Liver (tissue), 9 donors: Measurements from ENCODE around the gene TRIM25. TPM values are rescaled to one million over a fixed set of nuclear protein-coding genes. Genes with fewer than 3 reads are reported as not detected.

Experiments
- DNase-seq: peaks from one replicate; pipeline ENCODE4 v3.0.0-alpha.2; 2017; ENCODE audit warnings: low spot score
- H3K27ac ChIP-seq, 2 donors: one replicate each; pipeline ENCODE4 v1.7.0; 2013; ENCODE audit warnings: inconsistent platforms in 2 of 2, low read length in 2 of 2, control low read depth in 1 of 2, low read depth in 1 of 2, mild to moderate bottlenecking in 1 of 2
- H3K27me3 ChIP-seq, 4 donors: one replicate each; pipeline versions ENCODE4 v1.6.1 to v1.7.0; 2013; ENCODE audit warnings: low read length in 3 of 4, inconsistent platforms in 1 of 4, mild to moderate bottlenecking in 1 of 4, moderate library complexity in 1 of 4; ENCODE audit not compliant: control insufficient read depth in 4 of 4, insufficient read depth in 4 of 4
- H3K36me3 ChIP-seq, 4 donors: one replicate each; pipeline versions ENCODE4 v1.6.1 to v1.7.0; 2013; ENCODE audit warnings: low read length in 3 of 4, mild to moderate bottlenecking in 3 of 4, low read depth in 1 of 4, moderate library complexity in 1 of 4; ENCODE audit not compliant: control insufficient read depth in 4 of 4, insufficient read depth in 3 of 4
- H3K4me1 ChIP-seq, 4 donors: one replicate each; pipeline versions ENCODE4 v1.6.1 to v1.7.0; 2013; ENCODE audit warnings: low read length in 3 of 4, mild to moderate bottlenecking in 3 of 4, moderate library complexity in 1 of 4; ENCODE audit not compliant: control insufficient read depth in 4 of 4, insufficient read depth in 4 of 4
- H3K4me3 ChIP-seq, 3 donors: one replicate each; pipeline versions ENCODE4 v1.6.1 to v1.7.0; 2013; ENCODE audit warnings: low read length in 3 of 3, control low read depth in 1 of 3, low read depth in 1 of 3, mild to moderate bottlenecking in 1 of 3
- H3K9ac ChIP-seq, 2 donors: one replicate each; pipeline ENCODE4 v1.7.0; 2013; ENCODE audit warnings: low read length in 2 of 2, mild to moderate bottlenecking in 2 of 2, moderate library complexity in 2 of 2, control low read depth in 1 of 2, low read depth in 1 of 2
- H3K9me3 ChIP-seq, 4 donors: one replicate each; pipeline versions ENCODE4 v1.6.1 to v1.7.0; 2013; ENCODE audit warnings: low read length in 3 of 4; ENCODE audit not compliant: control insufficient read depth in 4 of 4
- CTCF ChIP-seq: fragments of 150-350 bp; IDR thresholded peaks from 2 replicates; pipeline ENCODE4 v1.5.1; 2017; ENCODE audit warnings: improper control_type of control experiment, low read depth, low read length; ENCODE audit not compliant: missing input control
- FOXA1 ChIP-seq: IDR thresholded peaks from 2 replicates; pipeline ENCODE4 v1.6.1; 2016; ENCODE audit warnings: antibody characterized with exemption
- FOXA2 ChIP-seq: IDR thresholded peaks from 2 replicates; pipeline ENCODE4 v1.6.1; 2016; ENCODE audit warnings: antibody characterized with exemption
- GABPA ChIP-seq, 2 donors: IDR thresholded peaks in 1 of 2; conservative IDR thresholded peaks in 1 of 2; 2 replicates each; pipeline ENCODE4 v1.6.1; 2016; ENCODE audit warnings: antibody characterized with exemption in 2 of 2, mild to moderate bottlenecking in 1 of 2, moderate library complexity in 1 of 2
- HNF4A ChIP-seq, 2 donors: conservative IDR thresholded peaks; 2 replicates each; pipeline ENCODE4 v1.6.1; 2016; ENCODE audit warnings: antibody characterized with exemption in 2 of 2, mild to moderate bottlenecking in 2 of 2
- HNF4G ChIP-seq: IDR thresholded peaks from 2 replicates; pipeline ENCODE4 v1.6.1; 2016; ENCODE audit warnings: antibody characterized with exemption
- NR2F2 ChIP-seq: IDR thresholded peaks from 2 replicates; pipeline ENCODE4 v1.6.1; 2016; ENCODE audit warnings: antibody characterized with exemption
- RAD21 ChIP-seq, 2 donors: IDR thresholded peaks; 2 replicates each; pipeline ENCODE4 v1.6.1; 2016; ENCODE audit warnings: antibody characterized with exemption in 2 of 2, mild to moderate bottlenecking in 2 of 2
- REST ChIP-seq: IDR thresholded peaks from 2 replicates; pipeline ENCODE4 v1.6.1; 2016; ENCODE audit warnings: antibody characterized with exemption, mild to moderate bottlenecking
- RXRA ChIP-seq, 2 donors: IDR thresholded peaks; 2 replicates each; pipeline ENCODE4 v1.6.1; 2017 to 2018; ENCODE audit warnings: antibody characterized with exemption in 2 of 2, mild to moderate bottlenecking in 1 of 2
- SP1 ChIP-seq: IDR thresholded peaks from 2 replicates; pipeline ENCODE4 v1.6.1; 2018; ENCODE audit warnings: antibody characterized with exemption, mild to moderate bottlenecking
- TAF1 ChIP-seq: conservative IDR thresholded peaks from 2 replicates; pipeline ENCODE4 v1.6.1; 2016; ENCODE audit warnings: antibody characterized with exemption, mild to moderate bottlenecking
- YY1 ChIP-seq: IDR thresholded peaks from 2 replicates; pipeline ENCODE4 v1.6.1; 2016; ENCODE audit warnings: antibody characterized with exemption, mild to moderate bottlenecking
- WGBS: extraction: QIAGEN DNeasy Blood & Tissue Kit; methylation state at CpG from one replicate; pipeline ENCODE4 v1.1.7; 2013; 5-methylcytosine and 5-hydroxymethylcytosine counted together
- polyA plus RNA-seq, 2 donors: library from polyadenylated mRNA; stranded (reverse) in 1 of 2; unstranded in 1 of 2; fragments of 200-250 nt in 1 of 2; fragments of >200 nt in 1 of 2; fragmentation: Nextera tagmentation in 1 of 2; extraction: Ambion mirVana in 1 of 2; gene quantifications; one replicate each; pipeline versions ENCODE4 v1.2.1 to v1.2.3, GENCODE V29; 2013 to 2015
- total RNA-seq, 2 donors: library from RNA; depleted of rRNA; stranded (reverse); fragments of >200 nt; gene quantifications; one replicate each; pipeline ENCODE4 v1.2.3, GENCODE V29; 2014
- TF ChIP-seq, protein P1 (sequence below): IDR thresholded peaks from 2 replicates; pipeline ENCODE4 v1.6.1; 2016; ENCODE audit warnings: antibody characterized with exemption
- TF ChIP-seq, protein P2 (sequence below): IDR thresholded peaks from 2 replicates; pipeline ENCODE4 v1.6.1; 2016; ENCODE audit warnings: antibody characterized with exemption
- donor health status: healthy.
- donor health status: healthy.
- donor health status: healthy.
- donor health status: healthy.
- donor health status: healthy.

TRIM25 gene
- total and polyA plus RNA-seq, 4 donors = 10.8 to 64.5 (median 15.6) TPM

DNA sequence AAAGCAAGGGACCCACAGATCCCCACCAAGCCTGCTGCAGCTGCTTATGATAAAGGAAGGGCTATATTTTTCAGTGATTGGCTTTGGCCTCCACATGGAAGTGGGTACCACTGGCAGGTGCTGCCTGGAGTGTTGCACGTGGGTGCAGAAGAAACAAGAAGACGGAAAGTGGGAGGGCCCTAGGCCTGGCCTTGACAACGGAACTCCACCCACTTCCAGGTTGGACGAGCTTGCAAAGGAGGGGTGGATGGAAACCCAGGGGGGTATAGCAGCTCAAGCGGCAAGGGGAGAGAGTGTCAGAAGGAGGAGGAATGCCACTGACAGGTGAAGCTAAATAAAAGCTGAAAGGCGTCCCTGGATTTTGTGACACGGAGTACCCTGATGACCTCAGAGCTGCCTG, 20.3 kb downstream of the TRIM25 start:
- TF ChIP-seq RXRA (IDR thresholded peaks at IDR 0.05) (peak in 1 of 2 donors; percentile 36), TAF1 (no peak)
- peaks cover 30 to 88% (median 67%) of the 10 kb centered on the region in 4 donors for H3K36me3 ChIP-seq
- H3K4me1 ChIP-seq = peaks cover 0 to 10% (median 0%) of the 10 kb centered on the region in 4 donors
- H3K9me3 ChIP-seq = no peaks in the 10 kb centered on the region
- 73% methylated on average over 7 of the region's 7 CpGs for WGBS
- H3K27ac ChIP-seq = no peak overlapping the region
- DNase-seq = no peak
- no peak overlapping the region for H3K9ac ChIP-seq
- no peak overlapping the region for H3K4me3 ChIP-seq
- no peaks in the 10 kb centered on the region for H3K27me3 ChIP-seq

GRCh38 chr17:56892333-56892732, 21.5 kb downstream of the TRIM25 start:
- no peak overlapping the region for H3K27ac ChIP-seq
- WGBS = 96% methylated on average over 1 of the region's 1 CpG
- no peak overlapping the region for H3K4me3 ChIP-seq
- peaks cover 0 to 10% (median 0%) of the 10 kb centered on the region in 4 donors for H3K4me1 ChIP-seq
- peaks cover 0 to 3% (median 0%) of the 10 kb centered on the region in 4 donors for H3K9me3 ChIP-seq
- H3K27me3 ChIP-seq = no peaks in the 10 kb centered on the region
- H3K9ac ChIP-seq = no peak overlapping the region
- DNase-seq = no peak
- peaks cover 30 to 88% (median 66%) of the 10 kb centered on the region in 4 donors for H3K36me3 ChIP-seq
- no peak for TF ChIP-seq HNF4G
- TF ChIP-seq, protein P1, sequence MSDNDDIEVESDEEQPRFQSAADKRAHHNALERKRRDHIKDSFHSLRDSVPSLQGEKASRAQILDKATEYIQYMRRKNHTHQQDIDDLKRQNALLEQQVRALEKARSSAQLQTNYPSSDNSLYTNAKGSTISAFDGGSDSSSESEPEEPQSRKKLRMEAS = no peak
- no peak for TF ChIP-seq HNF4A (conservative IDR thresholded peaks at IDR 0.05)
- TF ChIP-seq GABPA (IDR thresholded peaks at IDR 0.05 in 1 of 2, conservative IDR thresholded peaks at IDR 0.05 in 1 of 2) = no peak
- no peak for TF ChIP-seq FOXA2
- TF ChIP-seq CTCF = no peak
- TF ChIP-seq REST = no peak
- no peak for TF ChIP-seq TAF1
- TF ChIP-seq RAD21 (IDR thresholded peaks at IDR 0.05) = no peak
- no peak for TF ChIP-seq RXRA (IDR thresholded peaks at IDR 0.05)
- no peak for TF ChIP-seq NR2F2
- no peak for TF ChIP-seq SP1
- no peak for TF ChIP-seq FOXA1
- TF ChIP-seq YY1 = no peak

DNA sequence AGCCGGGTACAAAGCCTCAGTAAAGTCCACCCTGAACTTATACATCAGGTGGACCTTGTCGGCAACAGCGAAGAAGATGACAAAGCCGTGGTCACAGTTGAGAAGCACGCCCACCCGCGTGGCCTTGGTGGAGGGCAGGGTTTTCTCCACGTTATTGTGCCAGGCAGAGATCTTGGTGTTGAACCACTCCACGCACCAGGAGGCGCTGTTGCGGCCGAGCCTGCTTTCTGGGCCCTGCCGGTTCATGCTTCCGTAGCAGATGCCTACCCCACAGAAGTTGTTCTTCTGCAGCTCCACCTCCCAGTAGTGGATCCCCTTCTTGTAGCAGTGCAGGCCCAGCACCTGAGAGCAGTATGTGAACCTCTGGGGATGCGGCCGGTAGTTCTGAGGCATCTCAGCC, 22.1 kb downstream of the TRIM25 start:
- H3K9me3 ChIP-seq = peaks cover 0 to 3% (median 0%) of the 10 kb centered on the region in 4 donors
- TF ChIP-seq CTCF (peak; percentile 39), RAD21 (IDR thresholded peaks at IDR 0.05) (peak; percentile 40 to 77), FOXA1 (no peak), FOXA2 (no peak)
- TF ChIP-seq, protein P2, sequence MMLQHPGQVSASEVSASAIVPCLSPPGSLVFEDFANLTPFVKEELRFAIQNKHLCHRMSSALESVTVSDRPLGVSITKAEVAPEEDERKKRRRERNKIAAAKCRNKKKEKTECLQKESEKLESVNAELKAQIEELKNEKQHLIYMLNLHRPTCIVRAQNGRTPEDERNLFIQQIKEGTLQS = no peak
- peak; percentile 59 for DNase-seq
- H3K27ac ChIP-seq = no peak overlapping the region
- no peaks in the 10 kb centered on the region for H3K27me3 ChIP-seq
- H3K4me1 ChIP-seq = peaks cover 0 to 10% (median 0%) of the 10 kb centered on the region in 4 donors
- no peak overlapping the region for H3K9ac ChIP-seq
- H3K36me3 ChIP-seq = peaks cover 30 to 82% (median 66%) of the 10 kb centered on the region in 4 donors
- H3K4me3 ChIP-seq = no peak overlapping the region
- WGBS = 90% methylated on average over 16 of the region's 16 CpGs
